Activated CD4-positive, alpha-beta T cell treated with anti-CD3 and anti-CD28 coated beads, Interleukin-2, amount 50 U/mL, for 48 hours (primary cell): Measurements from ENCODE around the gene AURKA.
"Not testable (repeated sequence)": the region's sequence is repeated elsewhere in the genome, so short reads cannot be mapped to it uniquely, and the experiment has no call there.

Source experiments
- DNase-seq, 2 experiments: peaks; one replicate each; pipeline ENCODE4 v3.0.0-alpha.2; 2020

AURKA gene

GRCh38 chr20:56420940-56421688 lies 29.1 kb upstream of the AURKA start:
- DNase-seq = no peak

GRCh38 chr20:56420028-56420427 lies 28.0 kb upstream of the AURKA start:
- no peak for DNase-seq

DNA sequence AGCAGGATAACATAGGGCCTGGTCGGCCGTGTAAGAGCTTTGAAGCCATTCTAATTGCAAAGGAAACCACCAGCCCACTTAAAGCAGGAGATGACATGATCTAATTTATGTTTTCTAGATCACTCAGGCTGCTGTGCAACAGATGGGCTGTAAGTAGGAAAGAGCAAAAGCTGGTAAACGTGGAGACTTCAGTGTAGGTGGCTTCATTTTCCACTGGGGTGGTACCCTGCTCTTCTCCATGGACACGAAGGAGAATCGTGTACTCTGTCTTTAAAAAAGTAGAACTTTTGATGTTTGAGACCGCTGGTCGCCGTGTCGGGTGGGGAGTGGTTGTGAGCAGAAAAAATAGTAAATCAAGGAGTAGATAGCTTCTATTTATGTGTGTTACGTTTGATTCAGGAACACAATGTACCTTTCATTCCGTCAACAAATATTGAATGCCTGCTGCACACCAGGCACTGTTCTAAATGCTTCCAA lies 26.4 kb upstream of the AURKA start:
- DNase-seq = no peak

GRCh38 chr20:56417911-56418310 lies 25.9 kb upstream of the AURKA start:
- DNase-seq = no peak

DNA sequence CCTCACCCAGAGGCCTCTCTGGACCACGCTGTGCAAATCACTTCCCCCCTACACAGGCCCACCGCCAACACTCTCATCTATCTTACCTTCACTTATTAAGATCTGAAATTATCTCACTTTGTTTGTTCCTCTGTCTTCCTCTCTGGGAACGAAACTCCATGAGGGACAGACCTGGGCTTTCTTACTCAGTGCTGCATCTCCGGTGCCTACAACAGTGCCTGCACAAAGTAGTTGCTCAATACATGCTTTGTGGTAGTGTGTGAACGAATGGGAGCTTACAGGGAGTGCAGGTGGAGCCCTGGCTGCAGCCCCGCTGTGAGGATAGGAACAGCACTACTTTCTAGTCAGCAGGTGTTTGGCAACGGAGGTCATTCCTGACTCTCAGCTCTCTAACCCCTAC lies 25.4 kb upstream of the AURKA start:
- no peak for DNase-seq

- DNase-seq = peak; percentile 65 to 76
Measured at GRCh38 chr20:56414842-56415765, 23.1 kb upstream of the AURKA start.

DNA sequence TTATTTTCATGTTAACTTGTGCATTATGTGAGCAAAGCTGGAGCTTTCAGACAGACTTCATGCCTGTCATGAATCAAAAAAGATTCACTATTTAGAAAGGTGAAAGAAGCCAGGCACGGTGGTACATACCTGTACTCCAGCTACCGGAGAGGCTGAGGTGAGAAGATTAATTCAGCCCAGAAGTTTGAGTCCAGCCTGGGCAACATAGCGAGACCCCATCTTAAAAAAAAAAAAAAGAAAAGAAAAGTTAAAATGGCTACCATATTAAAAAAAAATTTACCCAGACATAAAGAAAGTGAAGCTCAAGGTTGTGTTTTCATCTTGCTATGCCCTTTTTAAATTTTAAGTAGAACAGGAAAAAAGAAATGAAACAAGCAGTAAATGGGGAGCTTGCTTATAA lies 20.9 kb upstream of the AURKA start:
- DNase-seq = no peak

DNA sequence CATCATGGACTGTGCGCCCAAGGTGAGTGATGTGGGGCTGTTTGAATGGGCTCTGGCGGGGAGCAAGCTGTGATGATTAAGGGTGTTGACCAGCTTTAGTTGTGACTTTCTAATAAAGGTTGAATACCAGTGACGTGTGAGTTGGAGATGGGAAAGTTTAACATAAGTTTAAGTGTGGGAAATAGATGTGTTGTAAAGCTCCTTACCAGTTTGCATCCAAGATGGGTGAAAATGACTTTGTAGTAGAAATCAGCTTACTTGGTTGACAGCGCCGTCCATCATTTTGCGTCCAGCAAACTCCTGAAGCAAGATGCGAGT lies 20.4 kb upstream of the AURKA start:
- DNase-seq = no peak

DNA sequence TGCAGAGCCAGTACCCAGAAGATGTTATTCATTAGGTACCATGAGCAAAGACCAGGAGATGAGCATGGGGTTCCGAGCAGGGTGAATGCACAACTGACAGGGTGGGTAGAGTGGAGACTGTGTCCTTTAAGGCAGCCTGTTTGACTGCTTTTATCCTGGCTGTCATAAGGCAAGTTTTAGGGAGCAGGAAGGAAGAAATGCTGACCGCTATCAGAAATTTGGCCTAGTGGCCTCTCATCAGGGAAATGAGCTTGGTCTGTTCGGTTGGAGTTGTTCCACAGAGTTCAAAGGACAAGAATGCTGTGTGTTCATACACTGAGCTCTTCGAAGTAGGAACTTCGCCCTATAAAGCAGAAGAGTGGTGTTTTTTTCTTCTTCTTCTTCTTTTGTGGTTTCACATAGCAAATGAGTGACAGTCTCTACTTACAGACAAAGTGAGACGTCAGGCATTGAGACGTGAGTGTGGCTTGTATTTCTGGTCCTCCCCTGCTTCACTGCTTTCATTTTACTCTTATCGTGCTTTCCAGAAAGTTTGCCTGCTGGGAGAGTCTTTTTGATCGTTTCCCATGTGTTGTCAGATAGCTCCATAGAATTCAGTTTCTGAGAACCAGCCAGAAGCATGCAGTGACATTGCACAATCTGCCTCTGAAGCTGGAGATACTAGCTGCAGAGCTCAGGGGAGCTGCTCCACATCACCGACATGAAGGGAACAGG lies 19.9 kb upstream of the AURKA start, which contains the start of gene CASS4:
Gene CASS4 (plus strand): TSS at position 502 of the 714 bp plus-strand sequence. CDS start 199 bp downstream, at position 701.
- peak in 1 of 2 experiments; percentile 39 for DNase-seq

GRCh38 chr20:56411287-56411686 lies 19.3 kb upstream of the AURKA start:
- DNase-seq = not testable (repeated sequence)

DNA sequence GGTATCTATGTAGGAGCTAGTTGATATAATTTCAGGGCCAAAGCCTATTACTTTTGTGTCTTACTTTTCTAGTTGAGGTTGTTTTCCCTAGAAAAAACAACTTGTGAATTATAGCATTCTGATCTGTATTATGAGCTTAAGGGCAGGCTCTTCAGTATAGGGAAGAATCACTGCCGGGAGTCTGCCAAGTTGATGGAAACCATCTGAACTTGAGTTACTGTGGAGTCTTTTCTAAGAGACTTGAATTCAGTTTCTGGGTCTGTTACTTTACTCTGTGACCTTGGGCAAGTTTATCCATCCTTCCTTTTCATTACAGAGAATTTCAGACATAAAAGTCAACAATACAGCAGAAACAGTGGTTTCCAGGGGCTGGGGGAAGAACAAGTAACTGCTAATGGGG lies 17.9 kb upstream of the AURKA start:
- DNase-seq = no peak

DNA sequence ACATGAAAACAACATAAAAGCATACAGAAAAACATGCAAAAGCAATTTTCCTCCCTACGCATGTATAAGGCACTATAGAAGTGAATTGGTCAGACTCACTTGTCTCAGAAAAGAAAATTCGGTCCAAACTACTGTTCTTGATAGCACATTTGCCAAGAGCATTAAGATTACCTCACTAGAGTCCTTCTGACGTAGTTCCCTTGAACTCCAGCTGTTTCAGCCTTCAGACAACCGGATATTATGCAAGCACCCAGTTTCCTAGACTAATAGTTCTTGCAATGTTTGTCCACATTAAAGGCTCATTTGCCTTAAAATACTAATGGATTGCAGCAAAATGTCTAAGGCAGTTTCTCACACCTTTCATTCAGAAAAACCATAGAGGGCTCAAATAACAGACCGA lies 17.5 kb upstream of the AURKA start:
- no peak for DNase-seq

DNA sequence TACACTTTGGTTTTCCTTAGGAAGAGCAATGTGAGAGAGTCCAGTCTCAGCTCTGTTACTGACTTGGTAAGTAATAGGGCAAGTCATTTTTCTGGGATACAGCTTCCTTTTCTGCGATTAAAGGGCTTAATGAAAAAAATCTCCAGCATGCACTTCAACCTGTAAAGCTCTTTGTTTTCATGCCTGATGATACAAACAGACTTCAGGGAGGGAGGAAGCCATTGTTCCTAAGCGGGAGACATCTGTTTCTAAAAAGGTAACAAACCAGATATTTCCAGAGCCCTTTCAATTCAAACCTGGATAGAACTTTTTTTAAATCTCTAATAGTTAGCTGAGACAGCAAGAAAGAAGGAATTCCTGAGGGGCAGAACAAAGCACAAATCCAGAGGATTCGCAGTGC lies 14.9 kb upstream of the AURKA start:
- DNase-seq = no peak

- DNase-seq = not testable (repeated sequence)
Measured at GRCh38 chr20:56405356-56405755, 13.3 kb upstream of the AURKA start.

DNA sequence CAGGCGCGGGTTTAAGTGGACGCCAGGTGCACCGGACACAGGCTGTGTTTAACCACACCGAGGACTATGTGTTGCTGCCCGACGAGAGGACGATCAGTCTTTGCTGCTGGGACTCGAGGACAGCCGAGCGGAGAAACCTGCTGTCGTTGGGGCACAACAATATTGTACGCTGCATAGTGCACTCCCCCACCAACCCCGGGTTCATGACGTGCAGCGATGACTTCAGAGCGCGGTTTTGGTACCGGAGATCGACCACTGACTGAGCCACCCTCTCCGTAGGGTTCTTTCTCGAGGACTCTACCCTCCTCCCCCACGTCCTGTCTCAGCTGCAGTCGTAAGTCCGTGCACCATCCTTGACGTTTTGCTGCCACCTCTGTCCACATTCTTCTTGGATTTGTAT lies 11.4 kb upstream of the AURKA start:
- DNase-seq = no peak

- peak in 1 of 2 experiments; percentile 69 for DNase-seq
Measured at GRCh38 chr20:56400001-56400640, 8.1 kb upstream of the AURKA start.

GRCh38 chr20:56395166-56395565 lies 3.2 kb upstream of the AURKA start:
- DNase-seq = no peak

- DNase-seq = no peak
Measured at GRCh38 chr20:56393653-56394052, 1.6 kb upstream of the AURKA start.

DNA sequence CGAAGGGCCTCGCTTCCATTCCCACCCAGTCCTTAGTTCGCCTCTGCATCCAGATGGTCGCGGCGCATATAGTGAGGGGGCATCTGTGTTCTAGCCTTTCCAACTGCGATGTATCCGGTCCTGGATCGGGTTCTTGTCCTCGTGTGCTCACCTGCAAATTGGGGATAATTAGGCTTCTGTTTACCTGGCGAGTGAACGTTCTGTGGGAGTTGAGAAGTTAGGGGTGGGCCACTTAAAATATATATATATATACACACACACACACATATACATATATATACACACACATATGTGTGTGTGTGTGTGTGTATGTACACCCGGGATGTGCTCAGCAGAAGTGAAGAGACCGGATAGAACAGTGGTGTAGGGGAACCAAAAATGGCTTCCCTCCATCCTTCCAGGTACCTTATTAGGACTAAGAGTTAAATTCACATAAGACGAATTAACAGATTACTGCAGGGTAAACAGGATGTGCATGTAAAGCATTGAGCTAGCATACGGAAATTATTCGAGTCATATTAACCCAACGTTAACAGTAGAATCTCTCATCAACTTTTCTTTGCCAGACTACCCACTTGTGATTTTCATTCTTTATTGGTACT lies 967 bp upstream of the AURKA start:
- no peak for DNase-seq

- DNase-seq = no peak
Measured at GRCh38 chr20:56391596-56392131, 351 bp downstream of the AURKA start.

DNA sequence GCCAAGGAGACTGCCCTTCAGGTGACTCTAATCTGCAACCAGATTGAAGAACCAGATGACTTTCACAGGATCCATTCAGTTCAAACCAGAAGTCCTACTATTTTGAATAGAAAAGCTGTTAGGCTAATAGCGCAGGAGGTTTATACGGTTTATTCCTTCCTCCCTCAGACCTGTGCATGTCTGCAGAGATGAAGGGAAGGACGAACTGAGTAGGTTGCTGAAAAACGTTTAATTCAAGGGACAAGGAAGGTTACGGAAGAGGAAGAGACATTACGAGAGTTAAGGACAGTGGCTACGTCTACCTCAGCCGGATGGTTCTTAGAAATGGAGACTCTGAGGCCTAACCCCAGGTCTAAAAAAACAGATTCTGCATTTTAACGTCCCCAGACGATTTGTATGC lies 978 bp downstream of the AURKA start:
- DNase-seq = no peak

DNA sequence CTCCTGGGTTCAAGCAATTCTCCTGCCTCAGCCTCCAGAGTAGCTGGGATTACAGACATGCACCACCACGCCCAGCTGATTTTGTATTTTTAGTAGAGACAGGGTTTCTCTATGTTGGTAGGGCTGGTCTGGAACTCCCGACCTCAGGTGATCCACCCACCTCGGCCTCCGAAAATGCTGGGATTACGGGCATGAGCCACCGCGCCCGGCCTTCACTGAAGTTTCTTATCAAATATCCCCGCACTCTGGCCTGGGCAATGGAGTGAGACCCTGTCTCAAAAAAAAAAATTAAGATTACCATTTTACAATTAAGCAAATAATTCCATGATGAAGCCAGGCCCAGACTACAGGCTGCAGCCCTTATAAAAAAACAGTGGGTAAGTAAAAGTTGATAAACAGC lies 1.6 kb downstream of the AURKA start:
- not testable (repeated sequence) for DNase-seq
